Lower leg skin (tissue), 4 donors: ENCODE results near the gene TENM4. TPM values are rescaled to one million over a fixed set of nuclear protein-coding genes. Genes with fewer than 3 reads are reported as not detected.

ENCODE experiments used
- DNase-seq, 2 donors: peaks; one replicate each; pipeline ENCODE4 v3.0.0-alpha.2; 2019; ENCODE audit warnings: low spot score in 2 of 2
- H3K4me3 ChIP-seq: fragments of 200-600 bp; sonication (generic); 2 replicates; pipeline ENCODE4 v1.5.1; 2017; ENCODE audit warnings: mild to moderate bottlenecking, low read depth; ENCODE audit not compliant: poor library complexity, severe bottlenecking
- CTCF ChIP-seq, 3 donors: fragments of 450-650 bp; IDR thresholded peaks; one replicate each; pipeline ENCODE4 v1.5.1; 2016; ENCODE audit warnings: antibody characterized with exemption in 3 of 3, mild to moderate bottlenecking in 3 of 3, moderate library complexity in 2 of 3
- POLR2A ChIP-seq, 2 donors: fragments of 450-650 bp; IDR thresholded peaks; one replicate each; pipeline ENCODE4 v1.6.1; 2016 to 2017; ENCODE audit warnings: antibody characterized with exemption in 2 of 2, mild to moderate bottlenecking in 1 of 2, moderate library complexity in 1 of 2
- WGBS, 2 donors: methylation state at CpG; one replicate each; pipeline ENCODE4 v1.1.5; 2018; 5-methylcytosine and 5-hydroxymethylcytosine counted together
- intact Hi-C: fragments of 100-400 bp; cut with DNase I; formaldehyde crosslinking; loops from one replicate; pipeline ENCODE4 v1.15.0; 2023; ENCODE audit warnings: low total_unique reads
- total RNA-seq, 4 donors: library from RNA; depleted of rRNA; stranded (reverse); fragments of >200 nt; gene quantifications; one replicate each; pipeline ENCODE4 v1.1.0, GENCODE V29; 2016

Gene TENM4
- total RNA-seq, 4 donors from 2014 or later: 34.4 to 41.1 (median 36.6) TPM

DNA sequence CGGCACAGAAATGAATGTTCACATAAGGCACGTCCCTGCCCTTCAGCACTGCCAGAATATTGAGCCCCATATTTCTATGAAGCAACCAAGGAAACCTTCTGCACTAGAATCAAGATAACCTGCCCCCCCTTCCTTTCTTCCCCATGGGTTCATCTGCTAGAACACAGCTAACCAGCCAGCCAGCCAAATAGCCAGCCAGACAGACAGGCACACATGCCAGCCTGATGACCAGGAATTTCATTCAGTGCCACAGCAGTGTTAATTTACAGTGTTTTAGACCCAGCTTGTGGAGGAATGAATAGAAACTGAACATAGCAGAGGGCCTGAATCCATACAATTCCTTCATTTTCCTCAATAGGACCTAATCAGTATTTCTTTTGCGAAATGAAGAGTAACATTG is 57.0 kb downstream of the TENM4 start:
- intact Hi-C loops: no loop called here
- no peak overlapping the region for H3K4me3 ChIP-seq
- WGBS, 2 donors: 67 to 73% methylated on average over 3 of the region's 3 CpGs
- TF ChIP-seq POLR2A (IDR thresholded peaks at IDR 0.05): no peak
- TF ChIP-seq CTCF (IDR thresholded peaks at IDR 0.05): no peak
- no peak for DNase-seq

DNA sequence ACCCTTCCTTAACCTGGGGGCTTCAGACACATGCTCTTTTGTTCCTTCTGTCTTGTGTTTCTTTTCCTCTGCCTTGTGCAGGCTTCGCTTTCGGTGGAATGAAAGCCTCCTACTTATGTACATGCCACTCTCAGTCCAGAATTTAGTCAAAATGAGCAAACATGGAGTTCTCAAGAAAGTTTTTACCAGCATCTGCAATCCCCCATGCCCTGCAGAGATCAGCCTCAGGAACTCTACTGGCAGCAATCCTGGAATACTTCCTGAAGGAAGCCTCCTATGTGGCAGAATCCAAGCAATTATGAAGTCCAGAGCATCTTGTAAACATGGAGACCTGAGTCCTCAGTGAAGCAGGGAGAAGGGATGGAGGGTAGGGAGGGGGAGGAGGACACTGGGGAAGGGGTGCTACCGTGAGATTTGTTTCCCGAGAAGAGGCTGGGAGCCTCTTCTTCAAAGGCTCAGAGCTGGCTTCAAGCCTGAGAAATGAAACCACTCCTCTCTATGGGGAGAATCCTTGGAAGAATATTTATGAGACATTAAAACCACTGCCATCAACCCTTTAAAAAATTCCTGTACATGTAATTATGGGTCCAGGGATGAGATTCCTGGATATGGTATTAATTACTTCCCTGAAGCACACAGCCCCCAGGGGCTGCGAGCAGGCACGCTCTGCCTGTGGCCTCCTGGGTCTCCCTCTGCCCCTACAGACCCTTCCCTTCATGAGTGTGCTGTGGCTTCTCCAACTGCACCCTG is 58.4 kb downstream of the TENM4 start:
- TF ChIP-seq POLR2A (IDR thresholded peaks at IDR 0.05) (no peak), CTCF (IDR thresholded peaks at IDR 0.05) (no peak)
- intact Hi-C loops: no loop called here
- 41 to 66% methylated on average over 6 of the region's 6 CpGs for WGBS, 2 donors
- no peak overlapping the region for H3K4me3 ChIP-seq
- DNase-seq: no peak

DNA sequence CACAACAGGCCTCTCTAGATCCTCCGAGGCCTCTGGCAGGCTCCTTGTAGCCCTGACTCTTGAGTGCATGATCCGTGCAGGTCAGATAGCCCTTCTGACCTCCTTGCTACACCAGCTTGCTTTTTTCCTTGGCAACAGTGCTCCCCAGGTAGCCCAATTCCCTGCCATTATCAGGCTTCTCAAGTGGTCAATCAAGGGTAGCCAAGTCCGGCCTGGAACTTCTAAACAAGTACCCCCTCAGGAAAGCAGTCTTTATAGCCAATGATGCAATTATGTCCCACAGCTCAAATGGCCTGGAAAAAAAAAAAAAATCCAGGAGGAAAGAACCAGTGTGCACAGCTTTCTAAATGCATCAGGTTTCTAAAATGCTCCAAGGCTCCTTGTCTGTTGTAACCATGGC is 59.8 kb downstream of the TENM4 start:
- intact Hi-C loops: no loop called here
- TF ChIP-seq POLR2A (IDR thresholded peaks at IDR 0.05): no peak
- no peak for TF ChIP-seq CTCF (IDR thresholded peaks at IDR 0.05)
- 63 to 70% methylated on average over 3 of the region's 3 CpGs for WGBS, 2 donors
- no peak overlapping the region for H3K4me3 ChIP-seq
- DNase-seq: no peak

DNA sequence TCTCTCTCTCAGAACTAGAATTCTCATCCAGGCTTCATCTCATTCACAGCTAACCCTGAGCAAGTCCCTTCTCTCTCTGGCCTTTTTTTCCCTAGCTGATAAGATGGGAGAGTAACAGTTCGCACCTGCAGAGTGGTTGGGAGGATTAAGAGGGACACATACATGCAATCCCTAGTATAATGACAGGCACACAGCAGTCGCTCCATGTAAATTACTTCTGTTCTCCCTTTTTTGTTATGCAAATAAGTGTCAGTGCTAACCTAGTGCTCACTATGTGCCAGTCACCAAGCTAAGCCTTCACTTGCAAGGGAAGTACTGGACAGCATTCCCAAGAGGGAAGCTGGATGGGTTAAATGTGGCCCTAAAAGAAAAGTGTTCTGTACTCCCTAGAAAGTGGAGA is 63.4 kb downstream of the TENM4 start:
- intact Hi-C loops: no loop called here
- WGBS, 2 donors: 83 to 89% methylated on average over 2 of the region's 2 CpGs

GRCh38 chr11:79375818-79376550 is 64.8 kb downstream of the TENM4 start:
- intact Hi-C loops: no loop called here
- H3K4me3 ChIP-seq: no peak overlapping the region
- TF ChIP-seq POLR2A (IDR thresholded peaks at IDR 0.05): no peak
- no peak for TF ChIP-seq CTCF (IDR thresholded peaks at IDR 0.05)
- DNase-seq: peak in 1 of 2 donors; percentile 53
- 47 to 59% methylated on average over 3 of the region's 3 CpGs for WGBS, 2 donors

More for the DNA sequence above, 63.4 kb downstream of the TENM4 start:
- TF ChIP-seq POLR2A (IDR thresholded peaks at IDR 0.05) (no peak), CTCF (IDR thresholded peaks at IDR 0.05) (no peak)
- H3K4me3 ChIP-seq: no peak overlapping the region
- no peak for DNase-seq
